Daoy (cell line): ENCODE results near the gene GASK1A. TPM values are rescaled to one million over a fixed set of nuclear protein-coding genes. Genes with fewer than 3 reads are reported as not detected.

Experiments used
- DNase-seq: peaks from one replicate; pipeline ENCODE4 v3.0.0-alpha.2; 2015; ENCODE audit warnings: low read depth
- total RNA-seq: library from RNA; depleted of rRNA; stranded (reverse); fragments of >200 nt; shearing (Covaris generic); gene quantifications from 2 replicates; pipeline ENCODE4 v1.2.3, GENCODE V29; 2014

The GASK1A gene
- total RNA-seq, 1 experiment from 2014 or later, result 0.11 TPM

DNA sequence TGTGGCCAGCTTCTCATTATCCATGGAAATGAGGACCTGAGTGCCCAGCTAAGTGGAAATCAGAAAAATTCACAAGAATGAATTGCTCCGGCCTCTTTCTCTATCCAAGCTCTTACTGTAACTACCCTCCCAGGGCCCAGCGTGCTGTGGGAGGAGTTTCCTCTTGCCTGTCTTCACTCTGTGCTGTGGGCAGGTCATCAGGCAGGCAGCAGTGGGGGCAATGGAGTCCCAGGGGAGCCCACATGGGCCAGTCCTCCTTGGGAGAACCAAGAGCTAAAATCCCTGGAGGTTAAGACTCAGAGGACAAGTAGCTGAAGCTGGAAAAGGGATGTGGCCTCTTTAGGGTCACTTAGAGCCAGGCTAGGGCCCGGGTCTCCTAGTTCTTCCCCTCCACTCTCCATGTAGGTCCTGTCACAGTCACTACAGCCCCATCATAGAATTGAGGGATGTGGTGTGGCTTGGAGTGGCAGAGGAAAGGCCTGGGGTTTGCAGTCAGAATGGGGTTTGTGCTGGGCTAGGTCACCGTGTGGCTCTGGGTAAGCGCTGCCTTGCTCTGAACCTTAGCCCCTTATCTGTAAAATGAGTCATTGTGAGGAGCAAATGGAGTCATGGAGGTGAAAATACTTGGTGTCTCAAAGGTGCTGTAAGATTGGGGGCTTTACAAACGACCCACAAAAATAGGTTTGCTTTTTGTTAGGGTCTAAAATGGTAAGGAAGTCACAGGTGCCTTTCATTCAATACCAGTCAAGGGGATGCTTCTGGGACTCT, 3.7 kb downstream of the GASK1A start:
- no peak for DNase-seq

DNA sequence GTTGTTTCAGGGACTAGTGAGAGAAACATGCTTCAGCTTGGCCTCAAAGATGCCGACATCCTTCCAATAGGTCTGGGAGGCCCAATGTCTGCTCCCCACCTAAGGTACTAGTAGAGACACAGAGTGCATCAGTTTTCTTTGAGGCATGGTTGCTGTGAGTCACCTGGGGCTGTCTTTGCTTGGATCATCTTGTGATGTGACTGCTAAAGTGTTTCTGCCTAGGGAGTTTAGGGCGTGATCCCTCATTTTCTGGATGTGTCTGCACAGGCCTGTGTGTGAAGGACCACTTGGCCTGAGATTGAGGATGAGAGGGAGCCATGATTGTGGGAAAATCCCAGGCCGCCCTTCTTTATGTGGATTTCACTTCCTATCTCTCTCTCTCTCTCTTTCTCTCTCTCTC, 4.8 kb downstream of the GASK1A start:
- DNase-seq, result no peak

DNA sequence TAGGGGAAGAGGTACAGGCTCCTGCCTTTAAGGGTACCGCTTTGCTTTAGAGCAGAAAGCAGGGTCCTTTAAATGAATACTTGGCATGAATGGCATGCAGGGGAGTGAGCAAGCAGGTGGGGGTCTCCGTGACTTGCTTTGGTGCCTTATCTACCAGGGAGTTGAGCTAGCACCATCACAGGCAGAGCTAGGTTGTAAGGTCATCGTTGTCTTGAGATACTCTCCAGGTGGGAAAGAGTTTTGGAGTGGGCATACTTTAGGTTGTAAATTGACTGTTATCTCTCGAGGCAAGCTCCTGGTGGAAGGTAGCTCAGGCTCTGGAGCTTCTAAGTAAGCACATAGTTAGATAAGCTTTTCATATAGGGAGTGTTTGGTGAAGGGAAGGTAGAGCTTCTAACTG, 5.6 kb downstream of the GASK1A start:
- DNase-seq, result no peak

DNA sequence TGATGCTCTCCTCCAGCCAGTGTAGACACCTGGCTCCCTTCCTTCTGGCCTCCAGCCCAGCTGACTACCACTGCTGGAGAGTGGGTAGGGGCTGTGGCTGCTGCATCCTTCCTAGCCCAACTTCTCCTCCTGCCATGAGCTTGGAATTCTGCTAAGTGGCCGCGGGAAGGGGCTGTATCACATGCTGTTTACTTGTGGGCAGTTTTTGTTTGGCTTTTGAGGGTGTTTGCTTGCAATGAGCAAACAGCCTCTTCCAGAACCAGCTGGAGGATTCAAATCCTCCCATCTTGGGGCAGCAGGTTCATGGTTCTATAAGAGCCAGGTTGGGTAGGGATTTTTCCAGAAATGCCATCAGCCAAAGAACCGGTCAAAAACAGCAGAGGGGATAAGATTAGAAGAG, 9.0 kb downstream of the GASK1A start:
- no peak for DNase-seq

DNA sequence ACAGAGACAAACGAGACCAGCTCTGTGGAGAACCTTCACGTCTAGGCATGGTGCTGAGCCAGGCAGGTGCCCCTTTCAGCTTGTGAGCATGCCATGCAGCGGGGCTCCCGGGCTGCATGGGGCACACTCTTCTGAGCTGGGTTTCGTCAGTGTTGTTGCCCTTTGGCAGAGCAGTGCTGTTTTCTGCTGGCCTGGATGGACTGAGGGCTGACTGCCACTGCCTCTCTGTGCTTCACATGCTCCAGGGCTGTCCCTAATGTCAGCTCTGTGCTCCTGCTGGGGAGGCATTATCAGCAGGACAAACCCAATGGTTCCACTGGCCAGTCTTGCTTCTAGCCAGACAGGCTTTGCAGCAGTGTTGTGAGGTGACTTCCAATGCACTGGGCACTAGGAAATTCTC, 9.5 kb downstream of the GASK1A start:
- DNase-seq, result no peak

DNA sequence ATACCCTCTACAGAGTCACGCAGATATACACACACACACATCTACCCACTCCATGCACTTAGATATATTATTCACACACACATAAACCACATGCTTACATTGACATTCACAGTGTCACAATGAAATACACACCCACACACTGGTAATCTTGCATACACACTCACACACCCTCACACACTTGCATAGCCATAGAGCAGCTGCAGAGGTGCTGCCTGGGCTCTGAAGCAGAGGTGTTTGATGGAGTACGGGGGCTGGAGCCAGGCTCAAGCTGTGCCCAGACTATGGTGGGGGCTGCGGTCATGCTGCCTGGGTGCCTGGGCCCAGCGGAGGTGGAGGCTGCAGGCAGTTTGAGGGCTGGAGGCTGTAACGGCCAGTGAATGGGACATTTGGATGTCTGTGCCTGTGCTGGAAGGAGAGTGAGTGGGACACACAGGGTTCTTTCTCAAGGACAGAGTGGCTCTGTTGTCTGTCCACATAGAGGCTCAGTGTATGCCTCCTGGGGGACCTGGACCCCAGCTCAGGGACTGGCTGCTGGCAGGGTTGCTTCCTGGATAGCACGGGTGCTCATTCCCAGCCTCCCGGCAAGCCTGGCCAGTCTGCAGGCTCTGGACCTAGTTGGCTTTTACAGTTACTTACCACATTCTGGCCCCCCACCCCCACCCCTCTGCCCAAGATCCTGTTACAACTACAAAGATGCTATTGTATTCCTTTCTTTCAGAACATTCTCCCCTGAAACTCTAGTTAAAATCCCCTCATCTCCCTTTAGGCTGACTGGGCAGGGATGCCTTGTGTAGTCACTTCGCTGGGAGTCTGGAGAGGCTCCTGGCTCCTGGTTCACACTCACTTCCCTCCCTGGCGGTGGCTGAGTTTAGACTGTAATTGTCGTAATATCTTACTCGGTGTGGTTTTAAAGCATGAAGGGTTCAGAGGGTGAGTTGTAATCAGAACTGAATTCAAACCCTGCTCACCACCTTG, 12.5 kb downstream of the GASK1A start:
- DNase-seq, result no peak

DNA sequence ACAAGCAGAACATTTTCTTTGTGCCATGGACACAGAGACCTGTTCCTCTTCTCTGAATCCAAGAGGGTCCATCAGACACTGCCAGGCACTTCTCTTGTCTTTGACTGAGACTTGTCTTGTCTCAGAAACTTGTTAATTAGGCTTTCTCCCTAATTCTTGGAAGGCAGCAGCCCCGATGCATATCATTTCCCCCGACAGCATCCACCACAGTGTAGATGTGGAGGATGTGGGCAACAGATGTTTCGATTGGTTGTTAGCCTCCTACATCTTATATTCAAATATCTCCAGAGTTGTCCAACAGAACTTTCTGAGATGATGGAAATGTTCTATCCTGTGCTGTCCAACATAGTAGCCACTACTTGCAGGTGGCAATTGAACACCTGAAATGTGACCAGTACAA, 15.5 kb downstream of the GASK1A start:
- DNase-seq, result no peak

DNA sequence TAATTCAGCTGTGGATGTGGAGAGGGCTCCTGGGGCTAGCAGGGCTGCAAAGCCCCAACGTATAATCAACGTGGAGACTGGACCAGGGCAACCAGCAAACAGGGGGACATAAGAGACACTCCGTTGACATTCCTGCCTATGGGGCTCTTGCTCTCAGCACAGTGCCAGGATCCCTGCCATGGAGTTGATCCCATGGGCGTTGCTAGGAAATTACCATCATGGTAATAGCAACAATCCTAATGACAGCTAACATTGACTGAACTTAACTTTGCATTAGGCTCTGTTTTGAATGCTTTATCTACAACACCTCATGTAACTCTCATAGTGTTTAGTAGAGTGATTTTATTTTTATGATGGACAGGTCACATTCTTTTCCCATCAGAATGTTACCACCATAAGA, 16.9 kb downstream of the GASK1A start:
- no peak for DNase-seq

DNA sequence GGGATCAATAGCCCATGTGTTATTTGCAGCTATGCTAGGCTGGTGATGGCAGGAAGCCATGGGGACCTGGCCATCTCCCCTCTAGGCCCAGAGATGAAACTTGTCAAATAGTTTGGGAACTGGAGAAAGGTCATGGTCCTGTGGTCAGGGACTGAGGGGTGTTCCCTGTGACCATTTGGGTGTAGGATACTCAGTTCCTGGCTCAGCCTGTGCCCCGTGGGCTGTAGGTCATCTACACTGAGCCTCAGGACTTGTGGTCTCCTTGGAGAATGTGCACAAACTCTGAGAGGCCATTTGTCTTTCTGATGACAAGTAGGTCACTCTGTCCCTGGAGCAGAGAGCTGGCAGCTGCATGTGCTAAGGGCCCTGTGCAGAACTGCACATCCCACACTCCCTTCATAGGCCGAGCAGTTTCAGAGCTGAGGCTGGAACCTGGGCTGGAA, 17.5 kb downstream of the GASK1A start:
- DNase-seq, result no peak

DNA sequence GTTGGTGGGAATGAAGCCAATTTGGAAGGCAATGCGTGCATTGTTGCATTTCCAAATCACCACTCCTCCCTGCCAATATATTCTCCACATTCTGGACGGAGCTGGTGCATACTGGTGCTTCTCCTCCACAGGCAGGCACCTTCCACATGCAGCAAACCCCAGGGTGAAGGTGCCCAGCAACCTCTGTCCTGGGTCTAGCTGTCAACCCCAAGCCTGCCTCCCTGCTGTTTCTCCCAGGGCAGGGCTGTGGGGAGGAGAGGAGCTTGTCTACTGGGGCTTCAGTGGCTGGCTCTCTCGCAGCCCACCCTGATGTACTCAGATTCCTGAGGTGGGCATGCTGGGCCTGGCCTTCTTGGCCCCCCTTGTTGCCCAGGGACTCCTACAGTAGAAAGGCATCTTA, 20.1 kb downstream of the GASK1A start:
- DNase-seq, result no peak

DNA sequence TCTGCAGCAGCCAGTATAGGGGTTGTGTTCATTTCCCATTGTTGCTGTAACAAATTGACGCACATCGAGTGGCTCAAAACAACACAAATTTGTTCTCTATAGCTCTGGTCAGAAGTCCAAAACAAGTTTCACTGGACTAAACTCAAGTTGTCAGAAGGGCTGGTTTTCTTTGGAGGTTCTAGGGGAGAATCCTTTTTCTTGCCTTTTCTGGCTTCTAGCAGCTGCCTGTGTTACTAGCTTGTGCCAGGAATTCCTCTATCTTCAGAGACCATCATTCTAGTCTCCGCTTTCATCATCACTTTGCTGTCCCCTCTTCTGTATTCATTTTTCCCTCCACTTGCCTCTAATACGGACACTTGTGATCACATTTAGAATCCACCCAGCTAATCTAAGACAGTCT, 20.5 kb downstream of the GASK1A start:
- no peak for DNase-seq

DNA sequence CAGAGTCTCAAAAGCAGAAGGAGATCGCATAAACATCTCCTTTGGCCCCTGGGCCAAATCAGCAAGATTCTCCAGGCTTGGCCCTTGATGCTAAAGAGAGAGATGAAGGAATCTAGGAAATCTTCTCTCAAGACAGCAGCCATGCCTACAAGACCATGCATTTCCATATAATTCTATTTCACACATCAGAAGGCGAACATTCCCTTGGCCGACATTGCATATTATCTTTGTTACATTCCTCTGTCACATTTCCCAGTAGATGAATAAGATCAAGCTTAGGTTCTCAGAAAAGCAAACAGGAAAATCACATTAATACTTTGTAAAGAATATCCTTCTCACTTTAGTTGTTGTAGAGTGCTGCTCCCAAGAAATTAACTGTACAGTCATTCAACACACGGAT, 21.3 kb downstream of the GASK1A start:
- no peak for DNase-seq

DNA sequence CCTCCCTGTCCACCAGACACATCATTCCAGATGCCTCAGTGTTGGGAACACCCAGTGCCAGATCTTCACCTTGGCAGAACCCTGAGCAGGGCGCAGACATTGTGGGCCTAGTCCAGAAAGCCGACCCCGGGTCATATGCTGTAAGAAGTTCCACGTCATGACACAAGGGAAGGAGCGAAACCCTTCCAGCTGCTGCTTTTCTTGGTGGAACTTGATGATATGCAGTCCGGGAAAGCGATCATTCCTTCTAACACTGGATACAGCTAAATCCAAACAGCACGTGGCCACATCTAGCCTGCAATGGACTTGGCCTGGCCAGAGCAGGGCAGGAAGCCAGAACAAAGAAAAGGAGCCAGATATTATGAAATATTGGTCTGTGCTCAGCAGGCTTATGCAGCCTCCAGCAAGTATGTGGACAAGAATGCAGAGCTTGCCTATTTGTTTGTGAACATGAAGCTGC, 22.0 kb downstream of the GASK1A start:
- DNase-seq, result no peak

DNA sequence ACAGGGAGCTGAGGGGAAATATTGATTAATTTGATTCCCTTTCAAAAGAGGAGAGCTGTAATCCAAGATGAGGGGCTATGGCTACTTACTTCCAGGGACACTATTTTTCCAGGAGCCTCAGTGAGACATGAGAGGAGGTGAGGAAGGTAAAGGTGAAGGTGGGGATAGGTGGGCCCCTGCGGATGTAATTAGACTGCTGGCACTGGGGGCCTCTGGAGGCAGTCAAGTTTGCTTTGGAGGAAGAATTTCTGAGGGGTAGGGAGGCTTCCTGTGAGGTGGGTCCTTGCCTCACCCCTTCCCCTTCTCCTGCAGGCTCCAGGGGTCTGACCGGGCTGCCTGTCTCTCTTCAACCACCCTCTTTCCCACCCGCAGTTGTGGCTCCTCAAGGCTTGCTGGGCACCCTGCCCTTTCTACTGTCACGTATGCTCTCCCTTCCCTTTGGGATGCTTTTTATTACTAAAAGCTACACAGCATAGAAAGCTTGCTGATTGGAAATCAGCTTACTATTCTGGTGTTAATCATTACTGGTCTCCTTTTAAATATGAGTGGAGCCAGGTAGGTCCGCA, 22.5 kb downstream of the GASK1A start:
- DNase-seq, result no peak

DNA sequence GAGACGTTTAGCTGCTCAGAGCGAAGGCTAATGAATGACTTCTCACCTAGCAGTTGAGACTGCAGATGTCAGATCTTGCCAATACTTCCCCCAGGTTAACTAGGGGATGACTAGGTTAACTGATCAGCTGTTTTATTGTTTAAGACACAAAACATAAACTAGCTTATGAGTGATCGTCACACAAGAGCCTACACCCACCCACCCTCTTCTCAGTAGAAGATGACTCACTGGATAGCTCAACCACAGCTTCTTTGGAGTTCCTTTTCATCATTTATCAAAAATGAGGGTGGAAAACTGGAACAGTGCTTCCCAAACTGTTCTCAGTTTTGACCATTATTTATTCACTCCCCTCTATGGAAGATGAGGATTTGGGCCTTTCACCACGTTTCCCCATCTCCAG, 25.2 kb downstream of the GASK1A start:
- peak; percentile 20 for DNase-seq

DNA sequence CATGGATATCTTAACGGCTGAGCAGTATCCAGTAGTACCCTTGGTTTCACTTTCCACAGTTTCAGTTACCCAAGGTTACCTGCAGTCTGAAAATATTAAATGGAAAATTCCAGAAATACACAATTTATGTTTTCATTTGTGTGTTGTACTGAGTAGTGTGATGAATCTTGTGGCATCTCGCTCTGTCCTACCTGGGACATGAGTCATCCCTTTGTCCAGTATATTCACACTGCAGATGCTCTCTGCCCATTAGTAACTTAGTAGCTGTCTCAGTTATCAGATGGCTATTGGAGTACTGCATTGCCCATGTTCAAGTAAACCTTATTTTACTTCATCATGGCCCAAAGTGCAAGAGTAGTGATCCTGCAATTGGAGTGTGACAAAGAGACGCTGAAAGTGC, 26.1 kb downstream of the GASK1A start:
- no peak for DNase-seq

DNA sequence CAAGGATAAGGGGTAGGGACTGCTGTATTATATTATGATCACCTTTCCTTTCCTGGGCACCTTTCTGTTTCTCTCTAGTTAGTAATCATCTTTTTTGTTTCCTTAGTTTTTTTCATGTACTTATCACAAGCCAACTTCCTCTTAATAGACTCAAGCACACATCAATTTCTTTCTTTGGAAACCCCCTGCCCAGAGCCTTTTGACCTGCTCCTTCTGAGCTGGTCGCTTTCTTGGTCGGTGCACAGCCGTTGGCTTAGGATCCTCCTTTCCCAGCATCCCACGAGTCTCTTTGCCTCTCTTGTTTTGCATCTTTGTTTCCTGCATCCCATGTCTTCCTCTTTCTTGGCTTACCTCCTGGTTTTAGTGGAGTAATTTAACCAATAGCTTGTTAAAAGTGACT, 26.9 kb downstream of the GASK1A start:
- DNase-seq, result no peak

DNA sequence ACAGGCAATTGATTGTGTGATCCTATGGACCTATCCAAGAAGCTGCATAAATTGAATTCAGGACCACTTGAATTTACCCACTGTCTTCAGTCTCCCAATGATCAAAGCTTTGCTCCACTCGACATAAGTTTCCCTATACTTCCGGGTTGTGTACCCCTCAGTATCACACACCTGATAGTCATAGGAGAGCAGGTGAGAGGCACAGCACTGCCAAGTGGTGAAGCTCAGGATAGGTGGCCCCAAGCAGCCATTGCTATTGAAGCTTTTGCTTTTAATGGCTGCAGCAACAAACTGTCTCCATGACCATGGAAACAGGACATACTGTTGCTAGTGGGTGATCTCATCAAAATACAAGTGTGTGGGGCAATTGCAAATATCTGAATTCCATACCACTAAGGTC, 27.7 kb downstream of the GASK1A start:
- no peak for DNase-seq

DNA sequence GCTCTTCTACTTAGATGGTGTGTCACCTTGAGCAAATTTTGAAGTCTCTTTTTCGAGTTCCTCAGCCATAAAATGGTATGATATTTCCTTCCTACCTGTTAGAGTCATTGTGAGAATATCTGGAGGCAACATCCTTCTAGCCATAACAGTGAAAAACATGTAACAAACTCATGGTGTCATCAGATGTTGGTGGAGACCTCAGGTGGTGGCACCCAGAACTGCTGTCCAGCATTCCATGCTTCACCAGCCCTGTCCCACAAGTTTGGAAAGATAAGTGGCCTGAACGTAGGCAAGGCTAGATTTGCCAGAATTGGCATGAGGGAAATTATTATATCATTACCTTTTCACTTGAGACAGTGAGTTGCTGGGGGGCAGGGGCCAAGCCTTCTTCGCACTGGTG, 30.4 kb downstream of the GASK1A start:
- DNase-seq, result no peak

DNA sequence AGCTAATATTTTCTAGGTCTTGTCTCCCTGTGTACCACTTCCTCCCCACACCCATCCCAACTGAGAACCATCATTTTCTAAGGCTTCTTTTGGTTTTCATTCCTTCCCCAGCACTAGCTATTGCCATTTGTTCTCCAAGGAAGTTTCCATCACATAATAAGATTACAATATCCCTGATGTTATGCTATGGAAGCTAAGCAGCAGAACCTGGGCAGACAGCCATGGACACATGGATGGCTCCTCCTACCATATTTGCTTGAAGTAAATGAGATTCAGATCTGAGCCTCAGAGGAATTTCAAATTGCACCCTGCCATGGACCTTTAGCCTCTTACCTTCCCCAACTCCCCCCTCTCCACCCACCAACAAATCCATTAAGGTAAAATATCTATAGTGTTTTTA, 31.5 kb downstream of the GASK1A start:
- DNase-seq, result no peak

DNA sequence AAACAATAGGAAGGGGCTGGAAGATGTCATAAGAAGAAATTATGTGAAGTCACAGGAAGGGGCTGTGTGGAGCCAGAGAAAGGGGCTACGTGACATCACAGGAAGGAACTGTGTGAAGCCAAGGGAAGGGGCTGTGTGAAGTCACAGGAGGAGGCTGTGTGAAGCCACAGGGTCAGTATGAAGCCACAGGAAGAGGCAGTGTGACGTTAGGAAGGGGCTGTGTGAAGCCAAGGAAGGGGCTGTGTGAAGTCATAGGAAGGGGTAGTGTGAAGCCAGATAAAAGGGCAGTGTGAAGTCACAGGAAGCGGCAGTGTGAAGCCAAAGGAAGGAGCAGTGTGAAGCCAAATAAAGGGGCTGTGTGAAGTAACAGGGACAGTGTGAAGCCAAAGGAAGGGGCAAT, 32.5 kb downstream of the GASK1A start:
- no peak for DNase-seq

DNA sequence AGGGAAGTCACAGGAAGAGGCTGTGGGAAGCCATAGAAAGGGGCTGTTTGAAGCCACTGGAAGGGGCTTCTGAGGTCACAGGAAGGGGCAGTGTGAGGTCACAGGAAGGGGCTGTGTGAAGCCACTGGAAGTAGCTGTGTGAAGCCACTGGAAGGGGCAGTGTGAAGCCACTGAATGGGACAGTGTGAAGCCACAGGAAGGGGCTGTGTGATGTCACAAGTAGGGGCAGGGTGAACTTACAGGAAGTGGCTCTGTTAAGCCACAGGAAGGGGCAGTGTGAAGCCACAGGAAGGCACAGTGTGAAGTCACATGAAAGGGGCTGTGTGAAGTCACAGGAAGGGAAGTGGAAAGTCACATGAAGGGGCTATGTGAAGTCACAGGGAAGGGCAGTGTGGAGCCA, 33.1 kb downstream of the GASK1A start:
- DNase-seq, result no peak

DNA sequence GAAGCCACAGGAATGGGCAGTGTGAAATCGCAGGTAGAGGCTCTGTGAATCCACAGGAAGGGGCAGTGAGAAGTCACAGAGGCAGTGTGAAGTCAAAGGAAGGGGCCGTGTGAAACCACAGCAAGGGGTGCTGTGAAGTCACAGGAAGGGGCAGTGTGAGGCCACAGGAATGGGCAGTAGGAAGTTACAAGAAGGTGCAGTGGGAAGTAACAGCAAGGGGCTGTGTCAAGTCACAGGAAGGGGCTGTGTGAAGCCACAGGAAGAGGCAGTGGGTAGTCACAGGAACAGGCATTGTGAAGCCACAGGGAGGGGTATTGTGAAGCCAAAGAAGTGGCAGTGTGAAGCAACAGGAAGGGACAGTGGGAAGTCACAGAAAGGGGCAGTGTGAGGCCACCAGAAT, 34.1 kb downstream of the GASK1A start:
- DNase-seq, result no peak
